GM18508 (cell line): ENCODE results near the gene ZNF618.

ENCODE experiments used
- ATAC-seq: cut with Tn5 transposase; IDR thresholded peaks from one replicate; pipeline ENCODE4 v1.9.1; 2021; ENCODE audit warnings: moderate number of reproducible peaks; ENCODE audit not compliant: insufficient read depth, unreplicated experiment

ZNF618 gene, protein sequence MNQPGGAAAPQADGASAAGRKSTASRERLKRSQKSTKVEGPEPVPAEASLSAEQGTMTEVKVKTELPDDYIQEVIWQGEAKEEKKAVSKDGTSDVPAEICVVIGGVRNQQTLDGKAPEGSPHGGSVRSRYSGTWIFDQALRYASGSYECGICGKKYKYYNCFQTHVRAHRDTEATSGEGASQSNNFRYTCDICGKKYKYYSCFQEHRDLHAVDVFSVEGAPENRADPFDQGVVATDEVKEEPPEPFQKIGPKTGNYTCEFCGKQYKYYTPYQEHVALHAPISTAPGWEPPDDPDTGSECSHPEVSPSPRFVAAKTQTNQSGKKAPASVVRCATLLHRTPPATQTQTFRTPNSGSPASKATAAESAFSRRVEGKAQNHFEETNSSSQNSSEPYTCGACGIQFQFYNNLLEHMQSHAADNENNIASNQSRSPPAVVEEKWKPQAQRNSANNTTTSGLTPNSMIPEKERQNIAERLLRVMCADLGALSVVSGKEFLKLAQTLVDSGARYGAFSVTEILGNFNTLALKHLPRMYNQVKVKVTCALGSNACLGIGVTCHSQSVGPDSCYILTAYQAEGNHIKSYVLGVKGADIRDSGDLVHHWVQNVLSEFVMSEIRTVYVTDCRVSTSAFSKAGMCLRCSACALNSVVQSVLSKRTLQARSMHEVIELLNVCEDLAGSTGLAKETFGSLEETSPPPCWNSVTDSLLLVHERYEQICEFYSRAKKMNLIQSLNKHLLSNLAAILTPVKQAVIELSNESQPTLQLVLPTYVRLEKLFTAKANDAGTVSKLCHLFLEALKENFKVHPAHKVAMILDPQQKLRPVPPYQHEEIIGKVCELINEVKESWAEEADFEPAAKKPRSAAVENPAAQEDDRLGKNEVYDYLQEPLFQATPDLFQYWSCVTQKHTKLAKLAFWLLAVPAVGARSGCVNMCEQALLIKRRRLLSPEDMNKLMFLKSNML

DNA sequence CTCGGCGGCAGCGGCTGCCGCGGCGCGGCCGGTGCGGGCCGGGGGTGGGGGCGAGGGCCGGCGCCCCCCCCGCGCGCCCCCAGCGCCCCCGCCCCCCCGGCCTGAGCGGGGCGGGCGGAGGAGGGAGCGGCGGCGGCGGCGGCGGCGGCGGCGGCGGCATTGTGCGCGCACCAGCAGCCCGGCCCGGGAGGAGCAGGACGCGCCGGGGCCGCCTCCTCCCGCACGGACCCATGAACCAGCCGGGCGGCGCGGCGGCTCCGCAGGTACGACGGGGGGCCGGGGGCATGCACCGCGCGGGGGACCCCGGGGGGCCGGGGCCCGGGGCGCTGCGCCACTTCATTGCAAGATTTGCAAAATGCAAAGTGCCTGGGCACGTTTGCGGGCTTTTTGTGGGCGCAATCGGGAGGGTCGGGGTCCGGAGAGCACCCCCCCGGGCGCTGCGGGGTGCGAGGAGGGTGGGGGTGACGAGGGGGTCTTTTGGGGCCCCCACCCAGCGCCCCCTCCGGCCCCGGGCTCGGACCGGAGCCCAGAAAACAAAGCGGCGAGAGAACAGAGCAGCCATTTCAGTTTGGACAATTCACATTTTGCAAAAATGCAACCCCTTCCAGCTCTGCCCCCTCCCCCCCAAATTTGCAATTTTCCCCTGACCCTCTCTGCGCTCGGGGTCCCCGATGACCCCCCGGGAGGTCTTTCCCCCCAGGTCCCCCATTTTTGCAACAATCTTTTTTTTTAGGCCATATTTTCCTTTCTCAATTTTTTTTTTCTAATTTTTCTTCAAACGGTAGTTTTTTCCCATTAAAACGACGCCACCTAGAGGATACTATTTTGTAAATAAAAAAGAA is at the start of gene ZNF618:
ZNF618 (plus strand) TSS at position 159 of the 842 bp plus-strand sequence; CDS start at position 231, 72 bp downstream.
- no peak for ATAC-seq

DNA sequence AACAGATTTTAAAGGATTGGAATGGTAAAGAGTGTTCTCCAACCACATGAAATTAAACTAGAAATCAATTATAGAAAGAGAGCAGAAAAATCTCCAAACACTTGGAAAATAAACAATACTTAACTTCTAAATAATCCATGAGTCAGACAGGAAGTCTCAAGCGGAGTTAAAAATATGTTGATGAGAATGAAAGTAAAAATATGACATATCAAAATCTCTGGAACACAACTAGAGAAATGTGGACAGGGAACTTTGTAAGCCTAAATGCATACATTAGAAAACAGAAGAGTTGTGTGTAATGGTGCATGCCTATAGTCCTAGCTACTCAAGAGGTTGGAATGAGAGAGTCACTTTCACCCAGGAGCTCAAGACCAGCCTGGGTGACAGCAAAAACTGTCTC is 47.9 kb upstream of the ZNF618 start:
- no peak for ATAC-seq

DNA sequence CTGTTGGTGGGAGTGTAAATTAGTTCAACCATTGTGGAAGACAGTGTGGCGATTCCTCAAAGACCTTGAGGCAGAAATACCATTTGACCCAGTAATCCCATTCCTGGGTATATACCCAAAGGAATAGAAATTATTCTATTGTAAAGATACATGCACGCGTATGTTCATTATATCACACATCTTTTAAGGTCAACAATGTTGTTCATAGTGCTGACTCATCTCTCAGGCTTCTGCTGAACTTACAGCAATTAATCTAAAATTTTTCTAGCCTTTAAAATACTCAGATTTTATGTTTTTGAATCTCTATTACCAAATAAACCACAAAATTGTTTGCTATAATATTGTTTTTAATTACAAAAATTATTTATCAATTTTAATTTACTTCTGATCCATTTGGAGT is 38.8 kb upstream of the ZNF618 start:
- ATAC-seq, result no peak

DNA sequence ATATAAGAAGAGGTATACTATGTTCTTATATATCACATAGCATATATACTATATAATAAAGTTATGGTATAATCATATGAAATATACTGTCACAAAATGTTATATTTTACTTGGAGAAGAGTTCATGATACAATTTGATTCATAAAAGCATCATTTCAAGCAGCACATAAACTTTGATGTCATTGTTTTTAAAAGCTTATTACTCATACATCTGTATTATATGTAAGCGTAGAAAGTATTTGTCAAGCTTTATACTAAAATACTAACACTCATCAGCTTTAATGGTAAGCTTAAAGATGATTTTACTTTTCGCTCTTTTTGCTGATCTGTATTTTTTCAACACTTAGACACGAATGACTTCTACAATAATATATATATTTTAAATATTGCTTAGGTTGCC is 34.0 kb upstream of the ZNF618 start:
- ATAC-seq, result no peak

DNA sequence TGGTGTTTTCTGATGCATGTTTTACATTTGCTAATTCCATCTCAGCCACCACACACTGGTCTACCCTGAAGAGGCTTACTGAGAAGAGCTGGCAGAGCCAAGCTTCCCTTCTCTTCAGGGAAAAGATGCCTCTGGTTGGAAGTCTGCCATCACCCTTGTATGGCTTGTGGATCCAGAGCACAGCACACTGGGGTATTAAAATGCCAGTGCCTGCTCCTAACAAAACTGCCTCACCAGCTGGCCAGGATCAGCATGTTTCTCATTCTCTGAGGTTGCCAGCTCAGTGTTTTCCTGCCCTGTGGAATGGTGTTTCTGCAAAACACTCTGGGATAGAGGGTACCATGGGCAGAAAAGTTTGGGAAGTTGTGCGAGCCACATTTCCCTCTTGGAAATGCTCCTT is 31.6 kb upstream of the ZNF618 start:
- ATAC-seq, result no peak

DNA sequence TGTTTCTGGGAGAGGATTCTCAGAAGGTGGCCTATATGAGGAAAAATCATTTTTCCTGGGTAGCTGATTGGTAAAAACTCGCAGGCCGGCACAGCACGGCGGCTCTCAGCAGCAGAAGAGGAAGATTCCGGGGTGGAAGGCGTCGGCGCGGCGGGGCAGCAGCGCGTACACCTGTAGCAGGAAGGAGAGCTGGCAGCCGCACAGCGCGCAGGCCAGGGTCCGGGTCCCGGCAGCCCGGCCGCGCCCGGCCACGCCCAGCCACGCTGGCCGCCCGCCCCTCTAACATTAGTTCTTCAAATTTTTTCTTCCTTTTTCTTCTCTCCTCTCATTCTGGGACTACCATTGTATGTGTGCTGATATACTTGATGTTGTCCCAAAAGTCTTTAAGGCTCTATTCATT is 24.8 kb upstream of the ZNF618 start:
- ATAC-seq, result no peak

DNA sequence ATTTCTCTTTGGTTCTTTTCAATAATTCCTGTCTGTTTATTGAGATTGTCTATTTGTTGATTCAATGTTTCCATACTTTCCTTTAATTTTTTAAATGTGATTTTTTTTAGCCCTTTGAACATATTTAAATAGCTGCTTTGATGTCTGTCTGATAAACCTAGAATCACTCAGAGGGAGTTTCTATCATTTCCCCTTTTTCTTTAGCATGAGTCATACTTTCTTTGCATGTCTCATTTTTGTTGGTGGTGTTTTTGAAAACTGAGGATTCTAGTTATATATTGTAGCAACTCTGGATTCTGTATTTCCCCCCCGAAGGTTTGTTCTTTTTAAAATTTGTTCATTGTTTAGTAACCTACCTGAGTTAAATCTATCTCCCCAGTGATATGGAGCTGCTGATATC is 24.2 kb upstream of the ZNF618 start:
- no peak for ATAC-seq

DNA sequence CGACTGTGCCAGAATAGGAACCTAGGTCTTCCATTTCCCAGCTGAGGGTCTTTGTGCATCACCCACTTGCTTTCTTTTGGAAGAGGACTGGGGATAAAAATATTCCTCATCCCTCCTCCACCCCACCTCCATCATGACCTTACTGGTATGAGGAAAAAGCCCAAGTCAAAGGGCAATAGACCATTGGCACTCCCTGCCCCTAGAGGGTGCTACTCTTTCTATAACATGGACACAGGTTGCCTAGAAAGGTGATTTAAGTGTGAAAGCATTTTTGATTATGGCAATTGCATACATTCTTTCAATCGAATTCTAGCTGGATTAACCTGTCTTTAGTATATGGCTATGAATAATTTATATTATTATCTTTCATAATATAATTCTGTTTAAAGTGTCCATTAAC is 22.8 kb upstream of the ZNF618 start:
- ATAC-seq, result no peak

DNA sequence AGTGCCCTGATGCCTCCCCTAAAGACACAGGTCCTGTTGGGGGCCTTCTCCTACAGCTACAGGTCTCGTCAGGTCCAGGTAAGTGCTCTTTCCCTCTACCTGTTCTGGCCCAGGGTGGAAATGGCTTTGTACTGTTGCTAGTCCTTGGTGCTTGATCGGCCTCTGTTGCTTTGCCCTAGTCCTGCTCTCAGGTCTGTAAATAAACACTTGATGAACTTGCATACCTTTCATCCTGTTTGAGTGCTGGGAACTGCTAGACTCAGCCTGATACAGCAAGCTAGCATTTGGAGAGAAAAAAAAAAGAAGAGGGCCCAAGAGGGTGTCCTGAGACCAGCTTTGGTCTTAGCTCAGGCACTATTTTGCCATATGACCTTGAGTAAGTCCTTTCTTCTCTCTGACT is 21.8 kb upstream of the ZNF618 start:
- no peak for ATAC-seq

DNA sequence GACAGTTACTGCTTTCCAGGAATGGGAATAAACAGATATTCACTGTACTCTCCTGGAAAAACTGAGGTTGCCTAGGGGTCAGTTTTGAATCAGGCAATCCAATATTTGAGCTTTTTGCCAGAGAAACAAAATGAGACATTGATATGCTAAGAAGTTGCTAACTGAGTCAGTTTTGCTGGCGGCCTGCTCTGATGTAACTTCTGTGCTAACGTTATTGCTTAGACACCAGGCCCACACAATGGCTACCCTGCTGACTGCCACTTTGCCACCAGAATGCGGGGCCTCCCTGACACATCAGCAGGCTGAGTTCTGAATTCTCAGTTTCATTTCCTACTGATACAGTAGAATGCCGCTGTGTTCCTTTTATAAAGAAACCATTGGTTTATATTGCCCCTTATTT is 18.2 kb upstream of the ZNF618 start:
- ATAC-seq, result no peak

DNA sequence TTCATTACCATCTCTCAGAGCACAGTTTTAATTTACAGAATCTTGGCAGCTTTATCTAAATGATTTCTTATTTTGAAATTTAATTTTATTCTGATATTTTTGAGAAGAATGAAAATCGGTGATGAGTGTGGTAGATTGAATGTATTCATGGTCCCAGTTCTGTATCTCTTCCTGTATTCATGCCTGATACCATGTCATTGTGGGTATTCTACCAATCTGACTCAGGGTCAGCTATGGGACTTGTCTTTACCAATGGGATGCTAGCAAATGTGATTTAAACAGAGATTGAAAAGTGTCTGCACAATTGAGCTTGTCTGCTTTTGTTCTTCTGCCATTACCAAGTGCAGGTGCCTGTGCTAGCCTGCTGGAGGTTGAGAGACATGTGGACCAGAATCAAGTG is 17.8 kb upstream of the ZNF618 start:
- no peak for ATAC-seq

DNA sequence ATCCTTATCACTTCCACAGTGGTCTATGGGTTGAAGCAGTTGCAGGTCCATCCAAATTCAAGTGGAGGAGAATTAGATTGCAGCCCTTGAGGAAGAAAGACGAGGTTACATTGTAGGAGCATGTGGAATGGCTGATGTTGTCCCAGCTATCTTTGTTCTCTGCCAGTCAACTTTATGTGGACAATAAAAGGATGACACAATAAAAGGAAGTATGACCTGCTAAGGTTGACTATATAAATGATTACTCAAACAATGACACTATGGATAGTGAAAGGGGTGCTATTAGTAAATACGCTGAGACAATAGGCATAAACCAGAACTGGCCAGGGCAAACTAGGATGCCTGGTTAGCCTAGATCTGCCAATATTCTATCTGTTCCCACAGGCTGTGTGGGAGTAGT is 12.8 kb upstream of the ZNF618 start:
- no peak for ATAC-seq

DNA sequence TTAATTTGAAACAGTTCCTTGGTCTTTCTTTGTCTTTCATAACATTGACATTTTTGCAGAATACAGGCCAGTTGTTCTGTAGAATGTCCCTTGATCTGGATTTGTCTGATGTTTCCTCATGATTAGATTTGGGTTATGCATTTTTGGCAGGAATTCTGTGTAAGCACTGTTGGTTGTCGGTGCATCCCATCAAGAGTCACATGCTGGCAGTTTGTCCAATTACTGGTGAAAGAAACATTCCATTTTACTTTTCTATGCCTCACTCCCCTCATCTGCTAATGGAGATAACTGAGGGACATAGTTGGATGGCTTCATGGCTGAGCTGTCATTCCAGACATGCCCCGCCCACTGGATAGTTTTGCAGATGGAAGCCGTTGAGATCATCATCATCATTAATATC is 7.6 kb upstream of the ZNF618 start:
- ATAC-seq, result no peak

DNA sequence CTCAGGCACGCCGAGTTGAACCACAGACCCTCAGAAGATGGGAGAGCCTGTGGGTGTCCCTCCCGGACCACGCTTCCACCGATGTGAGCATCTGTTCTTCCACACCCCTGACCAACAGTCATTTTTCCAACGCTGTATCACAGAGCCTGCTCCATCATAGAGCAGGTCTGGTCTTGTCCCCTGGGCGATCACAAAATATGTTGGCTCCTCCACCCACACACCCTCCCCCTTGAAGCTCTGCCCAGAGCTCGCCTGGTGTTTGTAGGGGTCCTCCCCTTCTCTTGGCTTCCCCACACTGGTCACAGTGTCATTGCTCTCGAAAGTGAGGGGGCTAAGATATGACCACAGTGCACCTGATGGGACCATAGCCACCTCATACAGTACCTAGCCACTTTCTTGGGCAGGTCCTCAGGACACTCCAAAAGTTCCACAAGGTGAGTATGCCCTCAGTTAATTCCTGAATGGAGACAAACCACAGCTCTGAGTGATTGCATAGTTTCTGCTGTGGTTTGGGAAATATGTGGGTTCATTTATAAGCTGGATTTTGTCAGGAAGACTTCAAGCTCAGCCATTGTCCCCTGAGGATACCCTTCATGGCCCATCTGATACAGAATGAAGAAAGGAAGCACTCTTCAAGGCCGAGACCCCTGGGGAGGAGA is 3.5 kb upstream of the ZNF618 start:
- ATAC-seq, result no peak

DNA sequence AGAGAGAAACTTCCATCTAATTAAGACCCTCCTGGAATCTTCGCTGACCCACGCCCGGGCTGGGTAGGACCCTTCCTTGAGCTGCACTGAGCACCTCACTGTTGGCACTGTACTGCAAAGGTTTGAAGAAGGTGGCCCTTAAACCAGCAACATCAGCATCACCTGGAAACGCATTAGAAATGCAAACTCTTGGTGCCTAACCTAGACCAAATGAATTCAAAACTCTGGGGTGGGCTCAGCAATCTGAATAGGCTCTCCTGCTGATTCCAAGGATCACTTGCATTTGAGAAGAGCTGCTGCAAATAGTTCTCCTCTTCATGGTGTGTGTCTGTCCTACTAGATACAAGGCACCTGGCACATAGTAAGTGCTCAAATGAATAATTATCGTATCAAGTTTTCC is 2.7 kb upstream of the ZNF618 start:
- ATAC-seq, result no peak

DNA sequence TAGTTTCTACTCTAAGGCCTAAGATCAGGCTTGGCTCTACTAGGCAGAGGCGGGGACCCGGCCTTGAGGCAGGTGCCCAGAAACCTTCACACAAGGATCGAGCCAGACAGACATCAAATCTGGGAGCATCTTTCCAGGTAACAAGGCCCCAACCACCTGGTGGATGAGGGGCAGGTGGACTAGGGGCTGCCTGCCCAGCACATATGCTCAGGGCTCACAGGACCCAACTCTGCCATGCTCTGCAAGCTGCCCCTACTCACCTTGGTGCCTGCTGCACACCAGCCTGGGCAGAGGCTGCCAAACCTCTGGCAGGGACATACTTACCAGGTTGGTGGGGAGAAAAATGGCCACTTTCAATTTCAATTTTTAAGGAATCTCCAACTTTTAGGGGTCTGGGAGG is 2.2 kb upstream of the ZNF618 start:
- no peak for ATAC-seq

DNA sequence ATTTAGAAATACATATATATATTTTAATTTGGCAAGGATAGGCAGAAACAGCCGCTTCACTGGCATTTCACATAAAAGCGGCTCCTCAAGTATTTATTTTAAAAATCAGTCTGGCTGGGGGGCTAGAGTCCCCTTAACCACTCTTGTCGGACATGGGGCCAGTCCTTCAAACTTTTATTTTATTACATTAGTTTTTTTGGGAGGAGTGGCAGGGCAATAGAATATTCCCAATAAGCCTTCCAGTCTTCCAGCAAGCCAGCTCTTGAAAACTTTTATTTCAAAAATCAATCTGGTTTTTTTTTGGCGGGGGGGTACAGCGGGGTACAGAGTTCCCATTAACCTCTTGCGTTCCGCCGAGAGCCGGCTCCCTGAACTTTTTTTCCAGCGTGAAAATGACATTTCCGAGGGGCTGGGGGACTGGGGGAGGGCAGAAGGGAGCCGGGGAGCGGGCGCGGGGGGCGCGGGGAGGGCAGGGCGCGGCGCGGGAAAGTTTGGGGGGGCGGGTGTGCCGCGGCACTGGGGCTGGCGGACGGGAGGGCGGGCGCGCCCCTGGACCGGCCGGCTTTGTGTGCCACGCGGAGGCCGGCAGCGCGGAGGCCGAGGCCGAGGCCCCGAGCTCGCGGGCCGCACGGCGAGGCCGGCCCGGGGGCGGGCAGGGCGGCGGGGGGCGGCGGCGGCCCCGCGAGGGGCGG is 504 bp upstream of the ZNF618 start:
- ATAC-seq, result no peak

DNA sequence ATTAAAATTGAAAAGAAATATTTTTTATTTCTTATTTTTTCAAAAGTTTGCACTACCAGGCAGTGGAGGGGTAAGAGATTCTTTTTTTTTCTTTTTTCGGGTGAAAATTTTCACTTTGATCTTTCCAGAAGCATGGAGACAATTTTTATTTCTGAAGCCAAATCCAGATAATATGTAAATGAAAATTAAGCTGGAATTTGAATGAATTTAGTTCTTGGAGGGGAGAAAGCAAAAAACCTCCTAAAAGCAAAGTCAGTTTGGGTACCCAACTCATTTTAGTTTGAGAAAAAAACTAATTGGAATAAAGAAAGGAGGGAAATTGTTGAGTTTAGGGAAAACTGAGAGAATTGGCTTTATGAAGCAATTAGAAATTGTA is 872 bp downstream of the ZNF618 start:
- ATAC-seq, result no peak

DNA sequence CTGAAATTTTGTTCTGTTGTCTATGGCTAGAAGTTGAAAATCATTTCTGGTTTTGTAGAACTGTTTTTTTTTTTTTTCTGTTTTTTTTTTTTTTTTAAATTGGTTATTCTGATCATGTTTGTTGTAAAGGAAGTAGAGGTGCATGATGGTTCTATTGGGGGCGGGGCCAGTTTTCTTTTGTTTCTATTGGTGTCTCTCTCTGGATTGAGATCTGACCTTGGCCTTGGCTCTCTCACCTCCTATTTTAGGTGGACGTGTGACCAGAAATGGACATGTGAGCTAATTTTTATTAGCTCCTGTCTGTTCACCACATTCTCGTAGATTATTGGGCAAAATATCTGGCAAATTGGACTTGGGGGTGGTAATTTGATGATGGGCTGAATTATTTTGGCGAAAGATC is 3.2 kb downstream of the ZNF618 start:
- ATAC-seq, result no peak

DNA sequence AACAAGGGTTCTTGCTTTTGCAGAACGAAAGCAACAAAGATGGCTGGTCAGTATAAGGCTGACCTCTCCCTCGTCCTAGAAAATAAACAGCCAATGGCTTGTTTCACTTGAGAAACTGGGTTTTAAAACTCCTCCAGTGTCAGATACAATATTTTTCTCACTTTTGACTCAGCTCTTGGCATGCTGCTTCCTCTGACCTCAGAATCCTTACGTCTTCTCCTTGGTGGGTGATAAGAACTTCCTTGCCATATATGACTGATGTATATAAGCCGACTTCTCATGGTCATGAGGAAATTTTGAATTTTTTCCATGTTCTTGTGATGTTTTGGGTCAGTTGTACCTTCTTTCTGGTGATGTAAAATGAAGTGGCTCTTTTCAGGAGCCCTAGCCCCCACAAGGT is 3.8 kb downstream of the ZNF618 start:
- no peak for ATAC-seq
